Superior temporal gyrus (tissue), 1 donor: ENCODE results near the gene SLC43A2.
"Not testable (repeated sequence)": the region's sequence is repeated elsewhere in the genome, so short reads cannot be mapped to it uniquely, and the experiment has no call there.

ENCODE experiments used
- DNase-seq: peaks from one replicate; pipeline ENCODE4 v3.0.0-alpha.2; 2016; ENCODE audit errors: extremely low spot score

The SLC43A2 gene

GRCh38 chr17:1590029-1590746 is 38.4 kb downstream of the SLC43A2 start:
- peak; percentile 40 for DNase-seq

DNA sequence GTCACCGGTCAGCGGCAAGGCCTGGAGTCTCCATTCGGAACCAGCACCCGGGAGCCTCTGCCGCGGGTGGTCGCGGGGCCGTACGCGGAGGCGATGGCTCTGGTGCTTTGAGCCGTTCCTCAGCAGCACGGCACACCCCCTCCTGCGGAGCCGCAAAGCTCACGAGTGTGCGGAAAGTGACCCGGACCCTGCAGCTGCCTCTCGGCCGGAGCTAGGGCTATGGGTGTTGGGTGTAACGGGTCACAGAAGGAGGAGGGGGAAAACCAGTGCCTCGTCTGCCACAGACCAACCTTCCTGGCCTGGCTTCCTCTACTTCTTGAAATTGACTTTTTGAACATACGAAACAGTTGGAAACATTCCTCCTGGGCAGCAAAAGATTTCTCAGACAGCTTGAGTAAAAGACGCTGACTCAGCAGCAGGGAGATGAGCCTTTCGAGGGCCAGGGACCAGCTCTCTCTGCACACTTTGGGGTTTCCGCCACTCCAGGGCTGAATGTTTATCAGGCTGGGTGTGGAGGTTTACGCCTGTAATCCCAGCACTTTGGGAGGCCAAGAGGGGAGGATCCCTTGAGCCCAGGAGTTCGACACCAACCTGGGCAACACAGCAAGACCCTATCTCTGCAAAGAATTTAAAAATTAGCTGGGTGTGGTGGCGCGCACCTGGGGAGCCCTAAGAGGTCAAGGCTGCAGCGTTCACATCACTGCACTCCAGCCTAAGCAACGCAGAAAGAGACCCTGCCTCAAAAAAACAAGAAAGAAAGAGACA is 39.6 kb downstream of the SLC43A2 start:
- DNase-seq = no peak

GRCh38 chr17:1584167-1584566 is 44.5 kb downstream of the SLC43A2 start:
- no peak for DNase-seq

DNA sequence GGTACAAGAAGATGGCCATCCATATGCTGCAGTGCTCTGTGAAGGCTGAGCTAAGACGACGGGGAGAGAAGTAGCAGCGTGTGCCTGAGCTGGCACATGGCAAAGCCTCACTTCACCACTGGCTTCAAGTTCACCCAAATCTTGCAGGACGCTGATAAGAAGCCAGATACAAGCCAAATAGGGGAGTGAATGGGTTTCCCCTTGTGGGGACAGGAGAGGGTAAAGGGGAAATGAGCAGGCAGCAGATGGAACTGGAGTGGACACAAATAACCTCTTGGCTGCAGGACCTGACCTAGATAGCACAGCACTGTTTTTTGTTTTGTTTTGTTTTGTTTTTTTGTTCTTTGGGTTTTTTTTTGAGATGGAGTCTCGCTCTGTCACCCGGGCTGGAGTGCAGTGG is 45.1 kb downstream of the SLC43A2 start:
- DNase-seq = no peak

DNA sequence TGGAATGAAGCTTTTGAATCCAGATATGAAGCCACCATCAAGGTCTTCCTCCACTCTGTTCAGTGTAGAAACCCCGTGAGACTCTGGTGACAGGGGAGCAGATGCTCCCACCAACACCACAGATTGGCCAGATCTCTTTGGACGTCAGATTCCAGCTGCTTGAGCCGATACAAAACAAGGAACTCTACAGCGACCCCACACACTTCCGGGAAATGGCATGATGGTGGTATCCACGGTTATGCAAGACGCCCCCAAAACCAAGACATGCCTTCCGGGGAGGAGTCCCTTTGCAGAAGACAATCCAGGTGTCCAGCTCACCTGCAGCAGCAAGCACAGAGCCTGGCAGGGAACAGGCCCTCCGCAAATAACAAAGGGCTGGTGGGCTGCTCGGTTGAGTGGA is 46.3 kb downstream of the SLC43A2 start:
- DNase-seq = no peak

DNA sequence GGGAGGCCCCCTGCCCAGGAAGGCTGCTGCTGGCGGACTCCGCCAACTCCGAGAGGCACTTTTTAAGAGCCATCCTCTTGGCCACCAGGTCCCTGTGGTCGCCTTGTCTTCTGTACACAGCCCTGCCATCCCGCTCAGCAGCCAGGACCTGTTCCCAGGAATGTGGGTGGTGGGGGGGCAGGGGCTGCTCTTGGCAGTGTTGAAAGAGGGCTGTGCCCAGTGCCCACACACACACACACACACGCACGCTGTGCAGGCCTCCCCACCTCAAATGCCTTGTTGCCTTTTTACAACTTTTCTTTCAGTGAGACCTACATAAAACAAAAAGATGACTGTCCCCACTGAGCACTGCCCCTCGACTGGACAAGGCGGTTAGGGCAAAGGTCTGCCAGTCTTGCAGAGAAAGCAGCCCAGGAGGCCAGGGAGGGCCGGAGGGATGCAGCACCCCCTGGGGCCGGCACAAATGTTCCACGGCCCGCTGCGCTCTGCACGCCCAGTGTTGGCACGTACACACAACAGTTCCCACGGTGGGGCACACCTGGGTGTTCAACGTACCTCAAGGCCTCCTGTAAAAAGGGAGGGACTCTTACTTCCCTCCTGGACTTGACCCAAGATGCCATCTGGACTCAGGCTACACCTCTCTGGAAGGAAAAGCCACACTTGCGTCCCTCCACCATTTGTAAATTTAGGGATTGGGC is 47.5 kb downstream of the SLC43A2 start:
- no peak for DNase-seq

DNA sequence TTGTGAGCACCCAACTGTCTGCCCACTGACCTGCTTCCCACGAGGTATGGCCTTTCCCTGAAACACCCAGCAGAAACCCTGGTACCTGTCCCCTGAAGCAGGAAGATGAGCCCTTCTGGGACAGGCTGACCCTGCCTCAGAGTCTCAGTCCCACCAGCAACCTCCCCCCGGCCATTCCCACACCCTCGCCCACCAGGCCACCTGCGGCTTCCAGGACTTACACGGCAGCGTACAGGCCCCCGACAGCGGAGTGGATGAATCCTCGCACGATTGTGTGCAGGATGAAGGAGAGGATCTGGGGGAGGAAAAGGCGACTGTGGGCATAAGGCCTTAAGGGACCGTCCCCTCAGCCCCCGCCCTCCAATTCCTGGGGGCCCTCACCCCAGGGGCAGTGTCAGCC is 50.6 kb downstream of the SLC43A2 start:
- no peak for DNase-seq

DNA sequence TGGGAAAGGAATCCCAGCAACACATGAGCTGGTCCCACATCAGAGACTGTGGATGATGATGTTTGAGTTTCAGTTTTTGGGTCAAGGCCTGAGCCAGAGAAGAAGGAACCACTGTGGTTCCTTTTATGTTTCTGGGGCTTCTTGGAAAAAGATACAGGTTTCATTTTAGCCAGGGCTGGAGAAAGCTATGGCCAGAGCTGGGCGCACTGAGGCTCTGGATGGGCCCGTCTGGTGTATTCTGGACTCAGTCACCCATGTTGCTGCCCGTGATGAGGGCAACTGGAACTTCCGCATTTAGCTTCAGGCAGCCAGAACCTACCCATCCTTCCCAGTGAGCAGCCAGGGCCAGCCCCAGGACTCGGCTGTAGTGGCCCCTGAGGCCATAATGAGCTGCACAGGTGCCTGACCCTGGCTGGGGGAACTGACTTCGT is 51.0 kb downstream of the SLC43A2 start:
- DNase-seq = no peak

DNA sequence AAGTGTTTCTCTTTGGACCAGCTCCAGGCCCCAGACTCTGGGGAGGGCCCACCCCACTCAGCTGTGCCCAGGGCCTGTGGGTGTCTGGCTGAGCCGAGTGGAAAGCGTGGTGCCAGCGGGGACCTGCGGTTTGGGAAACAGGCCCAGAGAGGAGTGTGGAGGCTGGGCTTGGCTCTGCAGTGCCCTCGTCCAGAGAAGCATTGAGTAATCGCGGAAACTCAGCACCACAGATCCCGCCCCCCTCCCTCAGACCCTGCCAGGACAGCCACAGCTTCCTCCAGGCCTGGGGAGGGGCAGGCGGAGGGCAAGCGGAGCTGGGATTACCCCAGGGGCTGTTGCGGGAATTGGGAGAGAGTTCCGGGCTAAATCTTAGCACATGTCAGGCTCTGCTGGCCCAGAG is 51.5 kb downstream of the SLC43A2 start:
- DNase-seq = peak; percentile 75

DNA sequence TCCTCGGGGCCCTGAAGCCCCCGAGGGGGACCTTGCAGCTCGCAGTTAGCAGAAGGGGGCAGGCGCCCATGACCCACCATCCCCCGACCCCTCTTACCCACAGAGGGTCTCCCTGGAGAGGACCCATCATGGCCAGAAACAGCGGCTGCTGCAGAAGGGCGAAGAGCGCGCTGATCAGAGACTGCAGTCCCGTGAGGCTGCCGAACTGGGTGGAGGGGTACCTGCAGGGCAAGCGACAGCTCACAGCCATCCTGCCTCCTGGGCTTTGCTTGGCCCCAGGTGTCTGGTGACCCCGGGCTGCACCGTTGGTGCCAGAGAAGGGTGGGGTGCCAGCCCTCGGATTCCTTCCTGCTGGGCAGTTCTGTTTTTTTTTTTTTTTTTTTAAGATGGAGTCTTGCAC is 52.1 kb downstream of the SLC43A2 start:
- DNase-seq = no peak

- DNase-seq = no peak
Observed at GRCh38 chr17:1574697-1575471, 53.8 kb downstream of the SLC43A2 start.

- peak; percentile 83 for DNase-seq
Observed at GRCh38 chr17:1573932-1574696, 54.5 kb downstream of the SLC43A2 start.

DNA sequence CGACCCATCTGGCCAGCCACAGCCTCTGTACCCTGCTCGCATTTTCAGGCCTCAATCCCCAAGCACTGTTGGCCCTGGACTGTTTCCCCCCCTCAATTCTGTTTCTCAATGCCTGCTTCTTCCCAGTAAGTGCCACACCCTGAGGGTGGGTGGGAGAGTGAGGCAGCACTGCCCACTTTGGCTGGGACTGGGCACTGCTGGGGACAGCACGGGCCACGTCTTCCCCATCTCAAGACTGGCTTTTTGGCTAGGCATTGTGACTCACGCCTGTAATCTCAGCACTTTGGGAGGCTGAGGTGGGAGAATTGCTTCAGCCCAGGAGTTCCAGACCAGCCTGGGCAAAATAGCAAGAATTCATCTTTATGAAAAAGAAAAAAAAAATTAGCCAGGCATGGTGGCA is 56.0 kb downstream of the SLC43A2 start:
- not testable (repeated sequence) for DNase-seq

DNA sequence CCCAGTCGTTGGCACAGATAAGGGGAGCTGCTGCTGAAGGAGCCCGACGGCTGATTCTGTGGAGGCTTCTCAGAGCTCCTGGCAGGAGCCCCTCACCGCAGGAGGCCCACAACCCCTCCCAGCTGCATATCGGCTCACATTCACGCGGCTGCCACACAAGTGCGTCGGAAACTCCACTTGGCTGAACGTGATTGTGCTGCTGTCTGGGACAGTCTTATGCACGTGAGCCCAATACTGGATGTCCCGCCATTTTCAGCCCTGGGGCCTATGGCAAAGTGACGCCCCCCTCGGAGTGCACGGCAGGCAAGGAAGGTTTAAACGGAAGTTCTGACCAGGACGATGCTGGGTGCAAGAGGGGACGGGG is 57.3 kb downstream of the SLC43A2 start:
- DNase-seq = no peak

DNA sequence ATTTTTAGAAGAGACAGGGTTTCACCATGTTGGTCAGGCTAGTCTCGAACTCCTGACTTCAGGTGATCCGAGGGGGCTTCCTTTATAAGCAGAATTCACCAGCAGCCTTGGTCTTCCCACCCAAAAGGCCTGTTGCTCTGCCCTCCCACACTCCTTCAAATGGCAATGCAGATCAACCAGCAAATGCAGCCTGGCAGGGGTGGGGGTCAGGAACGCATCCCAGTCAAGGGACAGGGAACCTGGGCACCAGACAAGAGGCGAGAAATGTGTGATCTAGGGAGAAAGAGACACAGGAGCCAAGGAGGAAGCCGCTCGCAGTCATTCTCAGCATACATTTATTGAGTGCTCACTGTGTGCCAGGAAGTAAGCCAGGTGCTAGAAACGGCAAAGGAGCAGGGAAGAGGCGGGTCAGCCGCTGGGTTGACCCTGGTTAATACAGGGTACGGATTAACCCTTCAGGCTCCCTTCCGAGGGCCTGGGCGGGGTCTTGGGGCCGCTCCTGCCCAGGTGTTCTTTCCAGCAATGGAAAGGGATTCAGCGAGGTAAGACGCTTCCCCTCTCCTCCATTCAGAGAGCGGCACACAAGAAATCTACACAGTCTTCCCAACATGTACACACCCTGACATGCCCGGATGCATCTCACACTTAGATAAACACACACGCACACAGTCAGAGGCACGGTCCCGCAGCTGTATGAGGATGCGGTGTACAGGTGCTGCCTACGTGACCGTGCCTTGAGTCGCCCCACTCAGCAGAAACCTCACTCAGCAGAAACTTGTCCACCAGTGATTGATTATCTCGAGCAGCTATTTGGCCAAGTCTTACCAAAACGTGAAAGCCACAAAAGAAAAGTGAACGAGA is 59.5 kb downstream of the SLC43A2 start:
- DNase-seq = no peak

DNA sequence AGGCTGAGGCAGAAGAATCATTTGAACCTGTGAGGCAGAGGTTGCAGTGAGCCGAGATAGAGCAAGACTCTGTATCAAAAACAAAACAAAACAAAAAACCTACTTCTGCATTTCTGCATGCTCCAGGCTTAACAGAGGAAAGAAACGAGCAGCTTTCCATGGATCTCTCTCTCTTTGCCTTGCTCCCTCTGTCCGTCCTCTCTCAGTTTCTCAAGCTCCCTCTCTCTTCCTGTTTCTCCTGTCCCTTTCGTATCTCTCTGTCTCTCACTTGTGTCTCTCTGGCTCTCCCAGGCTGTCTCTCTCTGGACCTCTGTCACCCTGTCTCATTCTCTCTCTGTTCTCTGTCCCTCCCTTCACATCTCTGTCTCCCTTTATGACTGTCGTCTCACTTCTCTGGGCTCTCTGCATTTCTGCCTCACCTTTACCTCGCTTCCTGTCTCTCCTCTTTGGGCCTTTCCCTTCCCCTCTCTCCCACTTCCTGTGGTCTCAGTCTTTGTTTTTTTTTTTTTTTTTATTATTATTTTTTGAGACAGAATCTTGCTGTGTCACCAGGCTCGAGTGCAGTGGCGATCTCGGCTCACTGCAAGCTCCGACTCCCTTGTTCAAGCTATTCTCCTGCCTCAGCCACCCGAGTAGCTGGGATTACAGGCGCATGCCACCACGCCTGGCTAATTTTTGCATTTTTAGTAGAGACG is 62.0 kb downstream of the SLC43A2 start:
- DNase-seq = no peak

DNA sequence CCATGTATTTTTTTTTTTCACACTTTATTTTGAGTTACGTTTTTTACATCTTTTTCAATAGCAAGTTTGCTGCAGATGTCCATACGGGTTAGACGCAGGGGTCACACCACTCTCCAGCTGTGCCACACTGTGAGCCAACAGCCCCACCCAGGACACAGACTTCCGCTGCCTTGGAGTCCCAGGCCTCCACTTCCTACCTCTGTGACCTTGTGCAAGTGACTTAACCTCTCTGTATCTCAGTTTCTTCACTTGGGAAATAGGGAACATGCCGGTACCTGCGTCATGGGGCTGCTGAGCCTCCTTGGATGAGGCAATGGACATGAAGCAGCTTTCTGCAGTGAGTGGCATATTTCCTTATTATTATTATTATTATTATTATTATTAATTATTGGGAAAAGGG is 62.8 kb downstream of the SLC43A2 start:
- no peak for DNase-seq

- DNase-seq = no peak
Observed at GRCh38 chr17:1563786-1564613, 64.6 kb downstream of the SLC43A2 start.

GRCh38 chr17:1563471-1563785 is 65.2 kb downstream of the SLC43A2 start:
- not testable (repeated sequence) for DNase-seq
